NOMO-1 (cell line): ENCODE results near the gene SMAD6.
"Not testable (repeated sequence)": the region's sequence is repeated elsewhere in the genome, so short reads cannot be mapped to it uniquely, and the experiment has no call there.

Experiments used
- DNase-seq, 2 experiments: peaks; one replicate each; lab custom pipeline; 2025; ENCODE audit not compliant: unreplicated experiment in 2 of 2; lab: John Stamatoyannopoulos, UW

Gene SMAD6

GRCh38 chr15:66674756-66675155 lies 27.3 kb upstream of the SMAD6 start:
- DNase-seq, result no peak

- no peak for DNase-seq
Measured at GRCh38 chr15:66675446-66675845, 26.6 kb upstream of the SMAD6 start.

- DNase-seq, result no peak
Measured at GRCh38 chr15:66677336-66677735, 24.7 kb upstream of the SMAD6 start.

GRCh38 chr15:66679061-66679656 lies 22.9 kb upstream of the SMAD6 start:
- DNase-seq, result no peak

- no peak for DNase-seq
Measured at GRCh38 chr15:66679657-66680108, 22.4 kb upstream of the SMAD6 start.

GRCh38 chr15:66680502-66680901 lies 21.5 kb upstream of the SMAD6 start:
- DNase-seq, result no peak

GRCh38 chr15:66681395-66681794 lies 20.6 kb upstream of the SMAD6 start:
- DNase-seq, result no peak

GRCh38 chr15:66682246-66682645 lies 19.8 kb upstream of the SMAD6 start:
- no peak for DNase-seq

GRCh38 chr15:66682865-66683264 lies 19.2 kb upstream of the SMAD6 start:
- no peak for DNase-seq

- DNase-seq, result no peak
Measured at GRCh38 chr15:66684136-66684681, 17.8 kb upstream of the SMAD6 start.

- DNase-seq, result no peak
Measured at GRCh38 chr15:66685638-66686150, 16.3 kb upstream of the SMAD6 start.

GRCh38 chr15:66690912-66691311 lies 11.1 kb upstream of the SMAD6 start:
- not testable (repeated sequence) for DNase-seq

- DNase-seq, result no peak
Measured at GRCh38 chr15:66691727-66692126, 10.3 kb upstream of the SMAD6 start.

GRCh38 chr15:66692391-66692790 lies 9.6 kb upstream of the SMAD6 start:
- no peak for DNase-seq

- no peak for DNase-seq
Measured at GRCh38 chr15:66692808-66693596, 9.0 kb upstream of the SMAD6 start.

GRCh38 chr15:66696770-66697169 lies 5.3 kb upstream of the SMAD6 start:
- no peak for DNase-seq

- DNase-seq, result peak; percentile 24 to 30
Measured at GRCh38 chr15:66698318-66698961, 3.6 kb upstream of the SMAD6 start.

- no peak for DNase-seq
Measured at GRCh38 chr15:66698971-66699370, 3.1 kb upstream of the SMAD6 start.

GRCh38 chr15:66700412-66700801 lies 1.6 kb upstream of the SMAD6 start:
- no peak for DNase-seq

- DNase-seq, result peak; percentile 85 to 96
Measured at GRCh38 chr15:66700802-66701421, 1.1 kb upstream of the SMAD6 start.
